LoVo (cell line): Measurements from ENCODE around the gene KLF16.

Source experiments
- DNase-seq: peaks from one replicate; pipeline ENCODE4 v3.0.0-alpha.2; 2016; ENCODE audit warnings: low spot score

Gene KLF16

DNA sequence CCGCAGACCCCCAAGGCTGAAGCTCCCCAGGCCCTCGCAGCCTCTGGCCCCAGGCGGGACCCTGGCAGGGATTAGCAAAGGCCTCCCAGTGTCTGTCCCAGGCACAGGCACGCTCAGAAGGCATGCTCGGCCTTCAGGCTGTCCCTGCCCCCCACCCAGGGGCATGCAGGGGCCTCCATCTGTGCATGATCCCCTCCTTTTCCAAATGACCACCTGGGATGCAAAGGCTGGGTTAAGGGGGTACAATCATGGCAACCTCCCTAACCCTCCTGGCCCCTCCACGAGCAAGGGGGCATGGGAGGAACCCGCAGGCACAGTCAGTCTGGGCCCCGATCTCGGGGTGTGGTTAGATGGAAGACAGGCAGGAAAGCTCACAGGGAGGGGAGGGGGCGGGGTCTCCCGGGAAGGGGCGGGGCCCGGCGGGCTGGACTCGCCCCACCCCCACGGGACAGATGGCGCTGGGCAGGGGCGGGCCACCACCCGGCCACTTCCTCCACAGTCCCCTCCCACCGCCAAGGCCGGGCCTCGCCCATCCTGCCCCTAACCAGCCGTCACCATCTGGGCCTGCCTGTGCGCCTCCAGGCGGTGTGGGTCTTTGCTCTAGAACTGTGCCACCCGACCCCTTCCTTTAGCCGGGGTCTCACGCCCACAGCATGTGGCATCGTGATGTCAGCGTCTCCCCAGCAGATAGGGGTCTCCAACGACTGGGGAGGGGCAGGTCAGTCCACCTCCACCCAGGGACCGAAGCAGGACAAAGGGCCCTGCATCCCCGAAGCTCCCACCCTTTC, 8.1 kb downstream of the KLF16 start:
- peak; percentile 16 for DNase-seq

DNA sequence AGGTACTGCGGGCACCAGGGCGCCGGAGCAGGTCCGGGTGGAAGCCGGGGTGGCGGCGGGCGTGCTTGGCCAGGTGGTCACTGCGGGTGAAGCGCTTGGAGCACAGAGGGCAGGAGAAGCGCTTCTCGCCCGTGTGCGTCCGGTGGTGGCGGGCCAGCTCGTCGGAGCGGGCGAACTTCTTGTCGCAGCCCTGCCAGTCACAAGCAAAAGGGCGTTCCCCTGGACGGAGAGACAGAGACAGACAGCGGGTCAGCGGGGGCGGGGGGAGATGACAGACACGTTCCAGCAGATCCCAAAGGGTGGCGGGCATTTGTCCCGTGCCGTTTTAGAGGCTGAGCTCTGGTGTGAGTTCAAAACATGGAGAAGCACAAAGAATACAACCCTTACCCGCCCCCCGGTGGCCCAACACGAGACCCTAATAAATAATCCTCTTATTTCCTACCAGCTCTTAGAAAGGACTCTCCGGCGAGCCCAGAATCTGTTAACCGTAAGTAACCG, 8.8 kb downstream of the KLF16 start:
- DNase-seq: no peak

DNA sequence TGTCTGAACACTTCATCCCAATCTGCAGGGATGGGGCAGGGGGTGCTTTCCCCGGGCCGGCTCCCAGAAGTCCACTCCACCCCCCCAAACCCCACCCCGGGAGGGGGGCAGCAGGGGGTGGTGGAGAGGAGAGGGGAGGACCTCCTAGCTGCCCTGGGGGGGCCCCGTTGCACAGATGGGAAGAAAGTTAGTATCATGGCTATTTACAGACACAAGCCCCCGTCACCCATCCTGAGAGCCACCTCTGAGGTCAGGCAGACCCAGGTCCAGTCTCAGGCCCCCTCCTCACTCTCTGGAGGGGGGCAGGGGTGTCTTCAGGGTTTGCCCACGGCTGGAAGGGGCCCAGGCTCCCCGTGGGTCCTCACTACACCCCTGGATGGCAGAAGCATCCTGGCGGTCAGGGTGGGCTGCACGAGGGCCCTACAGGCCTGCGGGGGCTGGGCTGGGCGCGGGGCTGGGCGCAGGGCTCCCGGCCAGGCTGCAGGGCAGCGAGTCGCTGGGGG, 9.3 kb downstream of the KLF16 start:
- no peak for DNase-seq

GRCh38 chr19:1853295-1854038, 9.9 kb downstream of the KLF16 start:
- peak; percentile 50 for DNase-seq

- no peak for DNase-seq
Measured at GRCh38 chr19:1852581-1853128, 10.7 kb downstream of the KLF16 start.

DNA sequence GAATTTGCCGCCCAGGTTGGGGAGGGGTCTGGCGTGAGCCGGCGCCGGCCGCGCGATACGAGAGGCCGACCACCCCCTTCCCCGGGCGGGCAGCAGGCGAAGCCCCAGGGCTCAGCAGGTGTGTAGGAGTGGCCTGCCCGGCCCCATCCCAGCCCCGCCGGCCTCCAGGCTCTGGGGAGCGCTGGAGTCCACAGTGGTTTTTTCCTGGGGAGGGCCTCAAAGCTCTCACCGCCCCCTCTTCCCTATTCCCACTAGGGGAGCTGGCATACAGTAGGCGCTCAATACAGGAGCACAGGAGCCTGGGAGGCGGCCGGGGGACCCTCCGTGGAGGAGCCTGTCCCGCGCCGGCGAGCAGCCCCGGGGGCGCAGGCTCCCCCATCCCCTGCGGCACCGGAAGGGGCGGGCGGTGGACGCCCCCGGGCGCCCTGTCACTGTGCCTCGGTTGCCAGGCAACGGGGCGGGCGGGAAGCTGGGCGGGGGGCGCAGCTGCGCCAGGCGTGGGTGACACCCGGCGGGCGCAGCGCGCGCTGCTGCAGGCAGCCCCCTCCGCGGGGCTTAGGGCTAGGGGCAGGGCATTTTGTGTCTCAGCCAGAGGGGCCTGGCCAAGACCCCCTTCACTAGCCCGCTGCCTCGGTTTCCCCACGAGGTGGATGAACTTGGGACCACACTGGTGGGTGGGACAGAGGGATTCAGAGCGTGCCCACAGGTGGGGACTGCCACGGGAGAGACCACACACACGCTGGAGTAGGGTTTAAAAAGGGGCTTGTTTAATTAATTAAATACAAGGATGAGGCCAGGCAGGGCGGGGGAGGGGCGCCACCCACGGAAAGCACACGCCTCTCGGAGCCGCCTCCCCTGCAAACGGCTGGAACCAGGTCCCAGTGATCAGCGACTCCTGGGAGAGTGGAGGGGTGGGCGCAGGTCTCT, 11.5 kb downstream of the KLF16 start:
- no peak for DNase-seq

DNA sequence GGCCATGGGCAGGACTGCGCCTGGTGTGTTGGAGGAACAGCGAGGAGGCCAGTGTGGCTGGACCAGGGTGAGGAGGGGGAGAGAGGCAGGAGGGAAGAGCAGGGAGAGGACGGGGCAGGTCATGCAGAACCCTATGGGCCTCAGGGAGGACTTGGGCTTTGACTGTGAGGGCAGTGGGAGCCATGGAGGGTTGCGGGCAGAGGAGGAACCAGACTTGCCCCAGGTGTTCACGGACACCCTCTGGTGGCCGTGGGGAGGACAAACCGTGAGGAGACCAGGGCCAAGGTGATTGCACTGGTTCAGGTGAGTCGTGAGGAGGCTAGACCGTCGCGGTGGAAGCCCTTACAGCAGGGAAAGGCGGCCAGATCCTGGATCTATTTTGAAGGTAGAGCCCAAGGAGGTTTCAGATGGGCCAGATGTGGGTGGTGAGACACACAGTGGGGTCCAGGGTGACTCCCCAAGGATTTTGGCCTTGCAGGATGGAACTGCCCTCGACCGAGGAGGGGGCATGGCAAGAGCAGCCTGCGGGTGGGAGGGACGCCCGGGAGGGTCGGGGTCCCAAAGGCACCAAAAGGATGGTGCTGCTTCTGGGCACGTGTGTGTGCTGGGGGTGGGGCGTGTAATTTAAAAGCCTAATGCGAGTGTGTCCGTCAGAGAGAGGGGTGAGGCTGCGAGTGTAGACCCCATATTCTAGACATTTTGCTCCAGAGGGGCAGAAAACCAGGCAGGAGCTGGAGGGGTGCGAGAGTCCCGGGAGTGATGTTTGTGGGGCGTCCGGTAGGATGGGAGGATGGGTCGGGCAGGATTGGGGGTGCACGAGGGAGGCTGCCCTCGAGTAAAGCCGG, 12.3 kb downstream of the KLF16 start:
- no peak for DNase-seq

GRCh38 chr19:1849886-1850398, 13.4 kb downstream of the KLF16 start:
- no peak for DNase-seq

GRCh38 chr19:1849132-1849474, 14.3 kb downstream of the KLF16 start:
- no peak for DNase-seq

- peak; percentile 96 for DNase-seq
Measured at GRCh38 chr19:1848399-1849131, 14.8 kb downstream of the KLF16 start, which contains the start of gene REXO1. Gene REXO1, minus strand, starts transcription at chr19:1848483. Its CDS starts 125 bp downstream, at chr19:1848358.

DNA sequence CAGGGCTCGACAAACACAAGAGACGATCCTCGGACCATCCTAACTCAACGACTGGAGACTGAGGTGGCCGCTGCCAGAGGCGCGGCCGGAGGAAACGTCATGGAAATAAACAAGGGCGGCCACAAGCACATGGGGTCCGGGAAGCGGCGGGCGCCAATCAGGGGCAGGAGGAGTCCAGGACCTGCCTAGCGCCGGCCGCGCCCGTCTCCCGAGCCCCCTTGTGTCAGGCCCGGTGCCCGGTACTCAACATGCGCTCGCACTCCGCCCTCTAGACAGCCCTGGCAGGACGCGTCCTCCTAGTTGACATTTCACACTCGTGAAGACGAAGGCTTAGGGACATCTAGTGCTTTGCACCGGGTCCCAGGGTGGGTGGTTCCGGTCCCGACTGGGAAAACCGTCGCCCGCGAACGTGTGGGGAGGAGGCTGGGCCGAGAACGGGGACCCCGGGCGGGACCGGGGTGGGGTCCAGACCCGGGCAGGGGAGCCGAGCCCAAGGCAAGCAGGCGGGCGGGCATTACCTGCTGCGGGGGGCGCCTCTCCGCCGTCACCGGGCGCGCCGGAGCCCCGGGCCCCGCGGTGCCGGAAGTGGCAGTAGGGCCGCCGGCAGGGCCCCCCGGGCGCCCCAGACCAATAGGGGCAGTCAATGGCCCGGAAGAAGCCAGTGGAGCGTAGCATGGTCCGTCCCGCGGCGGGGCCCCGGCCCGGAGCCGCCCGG, 15.5 kb downstream of the KLF16 start:
- DNase-seq: peak; percentile 52

DNA sequence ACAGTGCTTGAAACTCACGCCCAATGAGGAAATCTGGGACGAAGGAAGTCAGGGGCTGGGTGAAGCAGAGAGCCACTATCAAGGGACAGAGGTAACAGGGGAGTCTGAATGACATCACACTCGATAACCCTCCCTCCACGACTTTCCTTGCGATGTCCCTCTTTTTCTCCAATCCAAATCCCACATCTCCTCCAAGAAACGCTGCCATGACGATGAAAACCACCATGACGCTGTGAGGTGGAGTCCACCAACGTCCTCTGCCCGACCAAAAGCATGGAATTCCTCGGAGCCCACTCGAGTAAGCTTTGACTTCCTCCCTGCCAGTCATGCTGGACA, 16.1 kb downstream of the KLF16 start:
- DNase-seq: no peak

GRCh38 chr19:1846517-1847204, 16.7 kb downstream of the KLF16 start:
- no peak for DNase-seq

DNA sequence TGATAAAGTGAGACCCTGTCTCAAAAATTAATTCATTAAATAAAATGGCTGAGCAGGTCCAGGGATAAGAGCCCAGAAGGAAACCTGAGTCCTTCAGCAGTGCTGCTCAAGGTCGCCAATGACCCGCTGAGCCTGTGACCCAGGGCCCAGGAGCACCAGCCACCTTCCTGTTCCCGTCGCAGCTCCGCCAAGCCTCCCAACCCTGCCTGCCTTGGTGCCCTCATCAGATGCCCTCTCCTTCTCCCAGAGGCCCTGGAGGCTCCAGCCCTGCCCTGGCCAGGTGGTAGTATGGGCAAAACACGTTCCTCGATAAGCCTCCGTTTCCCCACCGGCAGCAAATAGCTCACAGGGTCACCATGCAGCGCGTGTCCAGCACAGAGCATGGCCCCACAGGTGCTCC, 17.7 kb downstream of the KLF16 start:
- no peak for DNase-seq

- DNase-seq: no peak
Measured at GRCh38 chr19:1845125-1845515, 18.3 kb downstream of the KLF16 start.

- no peak for DNase-seq
Measured at GRCh38 chr19:1844513-1845124, 18.8 kb downstream of the KLF16 start.

GRCh38 chr19:1843646-1844394, 19.6 kb downstream of the KLF16 start:
- DNase-seq: no peak

- DNase-seq: no peak
Measured at GRCh38 chr19:1843116-1843515, 20.3 kb downstream of the KLF16 start.
